ENCODE measurements around the gene SH3RF3.

SH3RF3 gene

DNA sequence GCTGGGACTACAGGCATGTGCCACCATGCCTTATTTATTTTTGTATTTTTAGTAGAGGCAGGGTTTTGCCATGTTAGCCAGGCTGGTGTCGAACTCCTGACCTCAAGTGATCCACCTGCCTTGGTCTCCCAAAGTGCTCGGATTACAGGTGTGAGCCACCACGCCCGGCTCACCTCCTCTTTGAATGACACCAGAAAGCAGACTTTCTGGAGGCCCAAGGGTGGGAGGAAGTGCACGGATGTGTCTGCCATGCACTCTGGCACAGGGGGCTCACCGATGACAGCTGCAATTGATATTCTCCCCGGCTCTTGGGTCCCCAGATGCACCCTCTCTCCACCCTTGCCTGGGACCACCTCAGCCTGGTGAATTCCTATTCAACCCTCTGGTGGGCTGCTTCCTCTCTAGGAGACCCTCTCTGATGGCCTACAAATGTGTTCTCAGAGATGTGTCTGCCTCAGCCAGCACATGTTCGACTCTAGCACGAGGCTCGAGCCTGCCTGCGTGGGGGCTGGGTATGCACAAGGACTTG lies 397.5 kb downstream of the SH3RF3 start:
- no peak overlapping the region for H3K4ac ChIP-seq (ENCODE audit: low read depth, low read length)
- H3K9ac ChIP-seq (ENCODE audit: low read length) = no peak overlapping the region
- no peak for DNase-seq
- no peak overlapping the region for H4K8ac ChIP-seq (ENCODE audit: low read depth, low read length)
- no peak overlapping the region for H4K5ac ChIP-seq (ENCODE audit: low read length)
- H2BK5ac ChIP-seq (ENCODE audit: low read length) = no peak overlapping the region
- no peaks in the 10 kb centered on the region for H3K27me3 ChIP-seq (ENCODE audit: insufficient read depth, low read length, poor library complexity)
- H3K18ac ChIP-seq (ENCODE audit: low read length) = no peak overlapping the region
- no peak overlapping the region for H3K23ac ChIP-seq (ENCODE audit: low read length)
- no peak overlapping the region for H2BK120ac ChIP-seq (ENCODE audit: low read depth, low read length)
- no peaks in the 10 kb centered on the region for H3K4me1 ChIP-seq (ENCODE audit: control insufficient read depth, low read depth, low read length)
- H2BK15ac ChIP-seq (replicated peaks; ENCODE audit: low read depth) = no peak overlapping the region
- H3K79me2 ChIP-seq (ENCODE audit: control insufficient read depth, insufficient read depth, low read length) = no peaks in the 10 kb centered on the region
- no peaks in the 10 kb centered on the region for H3K79me1 ChIP-seq (ENCODE audit: low read length)
- WGBS (ENCODE audit: extremely low coverage, insufficient coverage, low lambda C conversion rate) = no CpG with 5 or more reads among the region's 11 CpGs
- H3K4me2 ChIP-seq (ENCODE audit: low read length) = no peak overlapping the region
- no peaks in the 10 kb centered on the region for H3K36me3 ChIP-seq (ENCODE audit: control insufficient read depth, insufficient read depth, low read length)
- no peak overlapping the region for H3K27ac ChIP-seq (ENCODE audit: low read depth, low read length)
- H3K4me3 ChIP-seq (ENCODE audit: low read length) = no peak overlapping the region
- no peak overlapping the region for H3K56ac ChIP-seq (ENCODE audit: low read length)
- no peak overlapping the region for H2AK5ac ChIP-seq (ENCODE audit: low read length)

GRCh38 chr2:109527079-109527478 lies 398.1 kb downstream of the SH3RF3 start:
- no peaks in the 10 kb centered on the region for H3K79me2 ChIP-seq (ENCODE audit: control insufficient read depth, insufficient read depth, low read length)
- no peak overlapping the region for H3K18ac ChIP-seq (ENCODE audit: low read length)
- H3K27ac ChIP-seq (ENCODE audit: low read depth, low read length) = no peak overlapping the region
- no peak overlapping the region for H3K4me2 ChIP-seq (ENCODE audit: low read length)
- no peaks in the 10 kb centered on the region for H3K79me1 ChIP-seq (ENCODE audit: low read length)
- H4K5ac ChIP-seq (ENCODE audit: low read length) = no peak overlapping the region
- H4K8ac ChIP-seq (ENCODE audit: low read depth, low read length) = no peak overlapping the region
- H3K4me3 ChIP-seq (ENCODE audit: low read length) = no peak overlapping the region
- H3K23ac ChIP-seq (ENCODE audit: low read length) = no peak overlapping the region
- no peak overlapping the region for H2BK120ac ChIP-seq (ENCODE audit: low read depth, low read length)
- no peak overlapping the region for H3K56ac ChIP-seq (ENCODE audit: low read length)
- no peak overlapping the region for H2BK15ac ChIP-seq (replicated peaks; ENCODE audit: low read depth)
- WGBS (ENCODE audit: extremely low coverage, insufficient coverage, low lambda C conversion rate) = no CpG with 5 or more reads among the region's 6 CpGs
- no peaks in the 10 kb centered on the region for H3K36me3 ChIP-seq (ENCODE audit: control insufficient read depth, insufficient read depth, low read length)
- H3K27me3 ChIP-seq (ENCODE audit: insufficient read depth, low read length, poor library complexity) = no peaks in the 10 kb centered on the region
- no peak overlapping the region for H3K4ac ChIP-seq (ENCODE audit: low read depth, low read length)
- H3K9ac ChIP-seq (ENCODE audit: low read length) = no peak overlapping the region
- no peak for DNase-seq
- no peaks in the 10 kb centered on the region for H3K4me1 ChIP-seq (ENCODE audit: control insufficient read depth, low read depth, low read length)
- no peak overlapping the region for H2AK5ac ChIP-seq (ENCODE audit: low read length)
- H2BK5ac ChIP-seq (ENCODE audit: low read length) = no peak overlapping the region

DNA sequence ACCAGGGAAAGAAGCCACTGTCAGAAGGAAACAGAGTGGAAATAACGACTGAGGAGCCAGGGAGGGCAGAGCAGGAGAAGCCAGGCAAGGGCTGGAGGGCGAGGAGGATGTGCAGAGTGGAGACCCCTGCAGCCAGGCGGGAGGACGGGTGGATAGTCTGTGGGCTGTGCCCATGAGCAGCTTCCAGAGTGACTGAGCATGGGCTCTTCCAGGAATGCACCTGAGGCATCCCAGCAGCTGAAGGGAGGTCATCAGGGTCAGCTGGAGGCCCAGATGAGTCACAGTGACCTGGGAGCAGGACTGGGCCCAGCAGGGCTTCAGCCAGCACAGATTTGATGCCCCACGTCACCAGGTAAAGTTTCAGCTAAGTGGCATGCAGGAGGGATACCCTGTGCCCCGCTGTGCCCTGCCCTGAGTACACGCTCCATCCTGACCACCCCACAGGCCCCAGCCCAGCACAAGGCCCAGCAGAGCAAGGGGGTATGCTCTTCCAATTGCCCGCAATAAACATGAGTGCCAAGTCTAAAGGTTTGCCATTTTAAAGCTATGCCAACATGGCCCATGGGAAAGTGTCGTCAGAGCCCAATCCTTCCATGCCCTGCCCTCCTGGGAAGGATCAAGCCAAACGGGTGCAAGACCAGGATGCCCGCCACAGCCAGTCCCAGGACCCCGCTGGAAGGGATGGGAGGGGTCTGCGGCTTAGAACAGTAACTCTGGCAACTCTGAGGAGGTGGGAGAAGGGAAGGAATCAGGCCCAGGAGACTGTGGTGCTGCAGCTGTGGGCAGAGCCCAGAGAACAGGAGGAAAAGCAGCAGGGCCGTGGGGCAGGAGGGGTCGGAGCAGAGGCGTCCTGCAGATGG lies 399.1 kb downstream of the SH3RF3 start:
- no peak overlapping the region for H4K5ac ChIP-seq (ENCODE audit: low read length)
- no peaks in the 10 kb centered on the region for H3K79me1 ChIP-seq (ENCODE audit: low read length)
- DNase-seq = peak; percentile 42
- no peaks in the 10 kb centered on the region for H3K36me3 ChIP-seq (ENCODE audit: control insufficient read depth, insufficient read depth, low read length)
- no CpG with 5 or more reads among the region's 16 CpGs for WGBS (ENCODE audit: extremely low coverage, insufficient coverage, low lambda C conversion rate)
- H2BK5ac ChIP-seq (ENCODE audit: low read length) = no peak overlapping the region
- no peak overlapping the region for H3K18ac ChIP-seq (ENCODE audit: low read length)
- H3K27me3 ChIP-seq (ENCODE audit: insufficient read depth, low read length, poor library complexity) = no peaks in the 10 kb centered on the region
- H3K4me1 ChIP-seq (ENCODE audit: control insufficient read depth, low read depth, low read length) = no peaks in the 10 kb centered on the region
- no peak overlapping the region for H3K27ac ChIP-seq (ENCODE audit: low read depth, low read length)
- no peak overlapping the region for H3K56ac ChIP-seq (ENCODE audit: low read length)
- no peak overlapping the region for H2BK15ac ChIP-seq (replicated peaks; ENCODE audit: low read depth)
- H4K8ac ChIP-seq (ENCODE audit: low read depth, low read length) = no peak overlapping the region
- no peak overlapping the region for H2BK120ac ChIP-seq (ENCODE audit: low read depth, low read length)
- no peak overlapping the region for H3K23ac ChIP-seq (ENCODE audit: low read length)
- H2AK5ac ChIP-seq (ENCODE audit: low read length) = no peak overlapping the region
- H3K79me2 ChIP-seq (ENCODE audit: control insufficient read depth, insufficient read depth, low read length) = no peaks in the 10 kb centered on the region
- H3K4me2 ChIP-seq (ENCODE audit: low read length) = no peak overlapping the region
- no peak overlapping the region for H3K4me3 ChIP-seq (ENCODE audit: low read length)
- H3K4ac ChIP-seq (ENCODE audit: low read depth, low read length) = no peak overlapping the region
- no peak overlapping the region for H3K9ac ChIP-seq (ENCODE audit: low read length)

- Histone ChIP-seq H3K4ac (ENCODE audit: low read depth, low read length) (no peak overlapping the region), H2AK5ac (ENCODE audit: low read length) (no peak overlapping the region), H3K4me2 (ENCODE audit: low read length) (no peak overlapping the region), H2BK5ac (ENCODE audit: low read length) (no peak overlapping the region), H3K18ac (ENCODE audit: low read length) (no peak overlapping the region), H4K5ac (ENCODE audit: low read length) (no peak overlapping the region), H4K8ac (ENCODE audit: low read depth, low read length) (no peak overlapping the region), H3K23ac (ENCODE audit: low read length) (no peak overlapping the region), H3K4me1 (ENCODE audit: control insufficient read depth, low read depth, low read length) (no peaks in the 10 kb centered on the region), H2BK120ac (ENCODE audit: low read depth, low read length) (no peak overlapping the region), H3K9ac (ENCODE audit: low read length) (no peak overlapping the region), H3K79me2 (ENCODE audit: control insufficient read depth, insufficient read depth, low read length) (no peaks in the 10 kb centered on the region), H3K79me1 (ENCODE audit: low read length) (no peaks in the 10 kb centered on the region), H3K4me3 (ENCODE audit: low read length) (no peak overlapping the region), H3K56ac (ENCODE audit: low read length) (no peak overlapping the region), H3K36me3 (ENCODE audit: control insufficient read depth, insufficient read depth, low read length) (no peaks in the 10 kb centered on the region), H2BK15ac (replicated peaks; ENCODE audit: low read depth) (no peak overlapping the region), H3K27me3 (ENCODE audit: insufficient read depth, low read length, poor library complexity) (no peaks in the 10 kb centered on the region), H3K27ac (ENCODE audit: low read depth, low read length) (no peak overlapping the region)
- no CpG with 5 or more reads among the region's 21 CpGs for WGBS (ENCODE audit: extremely low coverage, insufficient coverage, low lambda C conversion rate)
- DNase-seq = no peak
Measured at GRCh38 chr2:109528811-109529501, 400.0 kb downstream of the SH3RF3 start.

GRCh38 chr2:109529532-109530449 lies 400.8 kb downstream of the SH3RF3 start:
- Histone ChIP-seq H2BK120ac (ENCODE audit: low read depth, low read length) (no peak overlapping the region), H4K5ac (ENCODE audit: low read length) (no peak overlapping the region), H3K4ac (ENCODE audit: low read depth, low read length) (no peak overlapping the region), H3K27ac (ENCODE audit: low read depth, low read length) (no peak overlapping the region), H3K4me2 (ENCODE audit: low read length) (no peak overlapping the region), H3K23ac (ENCODE audit: low read length) (no peak overlapping the region), H3K4me3 (ENCODE audit: low read length) (no peak overlapping the region), H4K8ac (ENCODE audit: low read depth, low read length) (no peak overlapping the region), H3K79me1 (ENCODE audit: low read length) (no peaks in the 10 kb centered on the region), H2AK5ac (ENCODE audit: low read length) (no peak overlapping the region), H3K79me2 (ENCODE audit: control insufficient read depth, insufficient read depth, low read length) (no peaks in the 10 kb centered on the region), H3K18ac (ENCODE audit: low read length) (no peak overlapping the region), H3K4me1 (ENCODE audit: control insufficient read depth, low read depth, low read length) (no peaks in the 10 kb centered on the region), H3K56ac (ENCODE audit: low read length) (no peak overlapping the region), H3K27me3 (ENCODE audit: insufficient read depth, low read length, poor library complexity) (no peaks in the 10 kb centered on the region), H2BK5ac (ENCODE audit: low read length) (no peak overlapping the region), H3K36me3 (ENCODE audit: control insufficient read depth, insufficient read depth, low read length) (no peaks in the 10 kb centered on the region), H3K9ac (ENCODE audit: low read length) (no peak overlapping the region), H2BK15ac (replicated peaks; ENCODE audit: low read depth) (no peak overlapping the region)
- DNase-seq = no peak
- no CpG with 5 or more reads among the region's 16 CpGs for WGBS (ENCODE audit: extremely low coverage, insufficient coverage, low lambda C conversion rate)

Data from mesendoderm (in vitro differentiated cells).